Fibroblast of lung (primary cell): ENCODE data around the gene CACNA2D3.

ENCODE experiments used
- CTCF ChIP-seq, 2 donors: IDR thresholded peaks in 1 of 2; conservative IDR thresholded peaks in 1 of 2; 1 replicate in 1 of 2; 2 replicates in 1 of 2; pipeline ENCODE4 v1.5.1; 2011 to 2012; ENCODE audit warnings: low read length in 2 of 2, control low read depth in 1 of 2, inconsistent platforms in 1 of 2, low read depth in 1 of 2, mild to moderate bottlenecking in 1 of 2
- EZH2 ChIP-seq: IDR thresholded peaks from 2 replicates; pipeline ENCODE4 v1.5.1; 2012; ENCODE audit warnings: low read length, control low read depth, mild to moderate bottlenecking; ENCODE audit errors: missing control alignments

GRCh38 chr3:54171951-54172350, 49.6 kb downstream of the CACNA2D3 start:
- TF ChIP-seq CTCF (conservative IDR thresholded peaks at IDR 0.05 in 1 of 2, IDR thresholded peaks at IDR 0.05 in 1 of 2; ENCODE audit: low read depth in 1 of 2, low read length in 2 of 2) (no peak), EZH2 (no peak)
